NCI-H1048 (cell line): ENCODE data around the gene ASAH2B.

Experiments used
- DNase-seq: peaks from one replicate; lab custom pipeline; 2025; lab: John Stamatoyannopoulos, UW

ASAH2B gene

DNA sequence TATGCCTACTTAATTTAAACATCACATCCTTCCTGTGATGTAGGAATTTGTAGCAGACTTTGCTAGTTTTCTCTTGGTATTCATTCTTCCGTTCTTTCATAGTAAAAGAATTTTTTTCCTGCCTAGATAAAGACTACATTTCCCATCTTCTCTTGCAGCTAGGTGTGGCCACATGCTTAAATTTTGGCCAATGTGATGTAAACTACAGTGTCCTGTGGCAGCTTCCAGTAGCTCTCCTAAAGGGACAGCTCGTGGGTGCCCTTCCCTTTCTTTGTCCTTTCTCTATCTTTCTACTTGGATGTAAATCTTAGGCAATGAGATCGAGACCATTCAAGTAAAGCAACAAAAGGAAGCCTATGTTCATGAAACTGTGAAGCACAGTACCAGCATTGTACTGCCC lies 58.6 kb downstream of the ASAH2B start:
- DNase-seq: no peak

DNA sequence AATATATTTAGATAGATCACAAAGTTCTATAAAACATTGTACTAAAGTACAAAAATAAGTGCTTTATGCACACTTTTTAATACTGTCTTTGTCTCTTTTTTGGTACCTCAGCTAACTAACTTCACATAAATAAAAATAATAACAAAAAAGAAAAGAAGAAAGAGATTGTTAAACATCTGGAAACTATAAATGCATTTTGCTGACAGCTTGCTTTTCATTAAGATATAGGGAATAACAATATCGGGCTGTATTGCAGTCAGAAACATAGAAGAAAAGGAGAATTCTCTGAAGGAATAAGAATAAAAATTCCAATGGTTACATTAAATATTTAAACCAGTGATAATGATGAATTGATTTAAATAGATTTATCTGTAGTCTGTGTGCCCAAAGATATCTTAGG lies 59.9 kb downstream of the ASAH2B start:
- DNase-seq: no peak

DNA sequence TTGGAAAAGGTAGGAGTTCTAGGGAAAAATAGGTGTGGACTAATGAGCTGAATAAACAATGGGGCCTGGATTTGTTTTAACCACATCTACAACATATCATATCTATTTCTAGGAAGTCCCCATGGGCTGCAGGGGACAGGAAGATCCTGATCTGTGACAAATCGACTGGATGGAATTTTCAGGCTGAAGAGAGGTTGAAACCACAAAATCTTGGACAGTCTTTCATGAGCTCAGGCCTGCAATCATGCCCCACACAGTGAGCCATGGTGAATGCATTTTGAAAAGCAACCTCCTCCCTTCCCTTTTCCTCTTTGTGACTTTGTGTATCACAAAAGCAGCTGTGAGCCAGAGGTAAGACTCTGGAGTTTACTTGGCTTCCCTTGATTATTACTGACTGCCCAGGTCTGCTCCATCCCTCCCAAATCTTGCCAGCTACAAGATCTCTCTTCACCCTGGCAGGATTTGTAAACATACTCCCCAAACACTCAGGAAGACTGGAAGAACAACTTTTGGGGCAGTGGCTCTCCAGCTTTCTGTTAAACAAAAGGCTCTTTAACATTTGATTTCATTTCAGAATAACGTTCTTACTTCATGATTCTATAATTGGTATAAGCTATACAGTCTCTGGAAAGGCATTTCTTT lies 66.4 kb downstream of the ASAH2B start:
- no peak for DNase-seq

- DNase-seq: no peak
These were observed 68.4 kb downstream of the ASAH2B start for GRCh38 chr10:50807851-50808776.
